Endothelial cell of umbilical vein (primary cell): ENCODE measurements around the gene MTMR3. TPM values are rescaled to one million over a fixed set of nuclear protein-coding genes. Genes with fewer than 3 reads are reported as not detected.

Experiments
- BruUV-seq: library from RNA; stranded (reverse); fragments of 400-500 nt; replicated peaks from 2 replicates; lab custom pipeline; 2021; lab: Mats Ljungman, UMichigan
- CTCF ChIA-PET: fragments of 300-600, 350-600 bp; sonication (Branson Sonifier 250); formaldehyde crosslinking; loops from one replicate; lab custom pipeline; 2021; ENCODE audit warnings: antibody characterized with exemption, inconsistent platforms; lab: Charles Lee
- POLR2A ChIA-PET: fragments of 300-600, 350-600 bp; sonication (Branson Sonifier 250); formaldehyde crosslinking; loops from one replicate; lab custom pipeline; 2021; ENCODE audit warnings: antibody characterized with exemption, inconsistent platforms; lab: Charles Lee
- DNase-seq: peaks from one replicate; pipeline ENCODE4 v3.0.0-alpha.2; 2011; ENCODE audit warnings: low read depth, low spot score
- FAIRE-seq: peaks from 2 replicates; lab custom pipeline; 2011; peaks lifted over from hg19 to GRCh38; lab: Jason Lieb, UNC
- H2AFZ ChIP-seq: 2 replicates; pipeline ENCODE4 v1.6.0; 2012; ENCODE audit warnings: low read depth, low read length, control low read depth, inconsistent platforms
- H3K27ac ChIP-seq: 2 replicates; pipeline ENCODE4 v1.5.1; 2011; ENCODE audit warnings: low read depth, mild to moderate bottlenecking, control low read depth, low read length, moderate library complexity; ENCODE audit not compliant: insufficient read depth
- H3K27me3 ChIP-seq, 2 experiments: 2 replicates each; pipeline versions ENCODE4 v1.6.0 to v1.6.1; 2011; ENCODE audit warnings: low read length in 2 of 2, mixed read lengths in 1 of 2; ENCODE audit not compliant: control insufficient read depth in 2 of 2, insufficient read depth in 2 of 2
- H3K36me3 ChIP-seq, 2 experiments: 2 replicates in 1 of 2; 3 replicates in 1 of 2; pipeline ENCODE4 v1.5.1; 2011; ENCODE audit warnings: low read length in 2 of 2, mild to moderate bottlenecking in 1 of 2, moderate library complexity in 1 of 2; ENCODE audit not compliant: control insufficient read depth in 2 of 2, insufficient read depth in 2 of 2; ENCODE audit errors: extremely low read depth in 1 of 2
- H3K4me1 ChIP-seq: 3 replicates; pipeline ENCODE4 v1.5.1; 2011; ENCODE audit warnings: mild to moderate bottlenecking, low read length; ENCODE audit not compliant: control insufficient read depth, insufficient read depth; ENCODE audit errors: extremely low read depth
- H3K4me2 ChIP-seq: 2 replicates; pipeline ENCODE4 v1.6.1; 2011; ENCODE audit warnings: low read length, control low read depth, mixed read lengths; ENCODE audit not compliant: insufficient read depth
- H3K4me3 ChIP-seq, 3 experiments: fragments of 200-600 bp in 1 of 3; sonication (generic), shearing (Covaris generic) in 1 of 3; replicated peaks in 1 of 3; 2 replicates each; pipeline ENCODE4 v1.5.1; 2011 to 2016; ENCODE audit warnings: control low read depth in 3 of 3, low read length in 3 of 3, mild to moderate bottlenecking in 2 of 3, inconsistent platforms in 1 of 3, low read depth in 1 of 3, moderate library complexity in 1 of 3; ENCODE audit not compliant: insufficient read depth in 1 of 3
- H3K79me2 ChIP-seq: 2 replicates; pipeline ENCODE4 v1.6.0; 2012; ENCODE audit warnings: low read length, inconsistent platforms; ENCODE audit not compliant: control insufficient read depth, insufficient read depth
- H3K9ac ChIP-seq: replicated peaks from 2 replicates; pipeline ENCODE3; 2011; ENCODE audit warnings: low read length, control low read depth; ENCODE audit not compliant: insufficient read depth; ENCODE audit errors: extremely low read depth
- H3K9me1 ChIP-seq: replicated peaks from 3 replicates; pipeline ENCODE4 v1.6.0; 2011; ENCODE audit warnings: mild to moderate bottlenecking, low read length; ENCODE audit not compliant: control insufficient read depth, insufficient read depth; ENCODE audit errors: extremely low read depth
- H3K9me3 ChIP-seq: replicated peaks from 2 replicates; pipeline ENCODE4 v1.5.1; 2012; ENCODE audit warnings: low read length, inconsistent platforms; ENCODE audit not compliant: control insufficient read depth, insufficient read depth
- H4K20me1 ChIP-seq: replicated peaks from 2 replicates; pipeline ENCODE3; 2011; ENCODE audit warnings: mild to moderate bottlenecking, low read length; ENCODE audit not compliant: control insufficient read depth, insufficient read depth; ENCODE audit errors: extremely low read depth
- EZH2 ChIP-seq: IDR thresholded peaks from 2 replicates; pipeline ENCODE4 v1.6.1; 2012; ENCODE audit warnings: borderline replicate concordance, low read depth, mild to moderate bottlenecking, moderate library complexity, low read length, inconsistent platforms; ENCODE audit not compliant: severe bottlenecking
- FOS ChIP-seq: IDR thresholded peaks from 2 replicates; pipeline ENCODE4 v1.6.1; 2011; ENCODE audit warnings: mild to moderate bottlenecking, low read length, moderate library complexity, borderline replicate concordance; ENCODE audit not compliant: insufficient read depth
- GATA2 ChIP-seq: IDR thresholded peaks from 2 replicates; pipeline ENCODE4 v1.7.0; 2011; ENCODE audit warnings: low read depth, mild to moderate bottlenecking, moderate library complexity, mixed read lengths, low read length; ENCODE audit not compliant: insufficient read length, insufficient read depth
- JUN ChIP-seq: IDR thresholded peaks from 2 replicates; pipeline ENCODE4 v1.6.1; 2011; ENCODE audit warnings: borderline replicate concordance, low read depth; ENCODE audit not compliant: insufficient read length, insufficient read depth
- MYC ChIP-seq: IDR thresholded peaks from one replicate; pipeline ENCODE4 v1.6.1; 2011; ENCODE audit warnings: mild to moderate bottlenecking, low read depth, low read length
- POLR2A ChIP-seq: IDR thresholded peaks from 2 replicates; pipeline ENCODE4 v1.6.1; 2012; ENCODE audit warnings: low read depth, mild to moderate bottlenecking, control low read depth, low read length
- POLR2AphosphoS5 ChIP-seq: IDR thresholded peaks from 2 replicates; pipeline ENCODE4 v1.6.1; 2012; ENCODE audit warnings: low read depth, mild to moderate bottlenecking, control low read depth, low read length, moderate library complexity; ENCODE audit not compliant: insufficient read depth
- dilution Hi-C: fragments of 300-500 bp; cut with MboI; formaldehyde crosslinking; loops from one replicate; pipeline ENCODE4 v1.15.0; 2019; ENCODE audit warnings: low sequenced_read_pairs; ENCODE audit not compliant: extremely low pct_ligation_motif_present
- intact Hi-C: fragments of 100-400 bp; cut with micrococcal nuclease; formaldehyde crosslinking; loops from one replicate; pipeline ENCODE4 v1.10.0; 2022
- polyA plus RNA-seq, 4 experiments: library from polyadenylated mRNA; depleted of rRNA in 3 of 4; stranded (reverse) in 3 of 4; unstranded in 1 of 4; fragments of >200 nt; gene quantifications; 2 replicates each; pipeline versions ENCODE4 v1.2.1 to v1.2.3, GENCODE V29; 2011 to 2012; ENCODE audit warnings: missing spikeins in 1 of 4
- total RNA-seq: library from RNA; stranded (reverse); gene quantifications from 2 replicates; pipeline ENCODE4 v1.2.3, GENCODE V29; 2021
- TF ChIP-seq, protein P1 (sequence below): IDR thresholded peaks from 2 replicates; pipeline ENCODE4 v1.6.1; 2011; ENCODE audit not compliant: insufficient read depth, insufficient read length
- TF ChIP-seq, protein P2 (sequence below), 2 donors: IDR thresholded peaks; 1 replicate in 1 of 2; 2 replicates in 1 of 2; pipeline ENCODE4 v1.5.1; 2011; ENCODE audit warnings: low read length in 2 of 2, mild to moderate bottlenecking in 2 of 2, moderate library complexity in 2 of 2, control low read depth in 1 of 2, inconsistent platforms in 1 of 2, low read depth in 1 of 2; ENCODE audit not compliant: insufficient read depth in 1 of 2; ENCODE audit errors: extremely low read depth in 1 of 2

The MTMR3 gene
- total and polyA plus RNA-seq, 2 donors (not counting 3 experiments of a cell fraction or from before 2014, with no cell fraction given): 30.1 to 36.5 TPM

DNA sequence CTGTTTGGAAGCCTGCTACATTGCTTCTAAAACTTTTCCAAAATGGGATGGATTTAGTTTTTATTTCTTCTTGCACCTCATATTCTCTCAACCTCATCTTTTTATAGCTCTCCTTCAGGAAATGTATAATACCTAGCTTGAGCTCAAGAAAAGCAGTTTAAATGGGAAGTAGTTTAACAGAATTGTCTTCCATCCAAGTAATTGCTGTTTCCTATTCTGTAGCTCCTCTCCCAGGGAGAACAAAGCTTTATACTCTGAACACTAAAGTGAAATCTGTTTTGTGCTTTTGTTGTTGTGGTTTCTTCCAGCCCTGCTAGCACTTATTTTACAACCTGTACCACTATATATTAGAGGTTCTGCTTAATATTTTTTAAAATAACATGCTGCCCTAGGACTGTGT lies 114.1 kb downstream of the MTMR3 start:
- no peak overlapping the region for H3K27ac ChIP-seq
- peaks cover 15% of the 10 kb centered on the region for H3K4me1 ChIP-seq
- no peak for FAIRE-seq
- POLR2A ChIA-PET: no interaction called here
- H3K9me3 ChIP-seq: no peaks in the 10 kb centered on the region
- no TSS peak for BruUV-seq
- dilution Hi-C loops: no loop called here
- no peaks in the 10 kb centered on the region for H3K27me3 ChIP-seq
- no peak for TF ChIP-seq EZH2
- no peak for TF ChIP-seq FOS
- no peak for TF ChIP-seq GATA2
- no peak for TF ChIP-seq POLR2AphosphoS5
- TF ChIP-seq, protein P1, sequence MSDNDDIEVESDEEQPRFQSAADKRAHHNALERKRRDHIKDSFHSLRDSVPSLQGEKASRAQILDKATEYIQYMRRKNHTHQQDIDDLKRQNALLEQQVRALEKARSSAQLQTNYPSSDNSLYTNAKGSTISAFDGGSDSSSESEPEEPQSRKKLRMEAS: no peak
- no peak for TF ChIP-seq MYC
- no peak for TF ChIP-seq POLR2A
- no peak for TF ChIP-seq JUN
- TF ChIP-seq, protein P2, sequence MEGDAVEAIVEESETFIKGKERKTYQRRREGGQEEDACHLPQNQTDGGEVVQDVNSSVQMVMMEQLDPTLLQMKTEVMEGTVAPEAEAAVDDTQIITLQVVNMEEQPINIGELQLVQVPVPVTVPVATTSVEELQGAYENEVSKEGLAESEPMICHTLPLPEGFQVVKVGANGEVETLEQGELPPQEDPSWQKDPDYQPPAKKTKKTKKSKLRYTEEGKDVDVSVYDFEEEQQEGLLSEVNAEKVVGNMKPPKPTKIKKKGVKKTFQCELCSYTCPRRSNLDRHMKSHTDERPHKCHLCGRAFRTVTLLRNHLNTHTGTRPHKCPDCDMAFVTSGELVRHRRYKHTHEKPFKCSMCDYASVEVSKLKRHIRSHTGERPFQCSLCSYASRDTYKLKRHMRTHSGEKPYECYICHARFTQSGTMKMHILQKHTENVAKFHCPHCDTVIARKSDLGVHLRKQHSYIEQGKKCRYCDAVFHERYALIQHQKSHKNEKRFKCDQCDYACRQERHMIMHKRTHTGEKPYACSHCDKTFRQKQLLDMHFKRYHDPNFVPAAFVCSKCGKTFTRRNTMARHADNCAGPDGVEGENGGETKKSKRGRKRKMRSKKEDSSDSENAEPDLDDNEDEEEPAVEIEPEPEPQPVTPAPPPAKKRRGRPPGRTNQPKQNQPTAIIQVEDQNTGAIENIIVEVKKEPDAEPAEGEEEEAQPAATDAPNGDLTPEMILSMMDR (IDR thresholded peaks at IDR 0.05; ENCODE audit: extremely low read depth in 1 of 2, insufficient read depth in 1 of 2, low read depth in 1 of 2, low read length in 2 of 2): no peak
- H3K36me3 ChIP-seq: no peaks in the 10 kb centered on the region
- H3K9ac ChIP-seq: no peak overlapping the region
- H3K4me2 ChIP-seq: no peak overlapping the region
- no peaks in the 10 kb centered on the region for H3K79me2 ChIP-seq
- H2AFZ ChIP-seq: no peak overlapping the region
- no peaks in the 10 kb centered on the region for H3K9me1 ChIP-seq
- CTCF ChIA-PET: interaction anchor here (0.7 to 3.4 kb wide), 6 partner anchors 8 to 114 kb away, joined by 3 to 22 read pairs (median 3); no protein-coding TSS in a partner anchor
- intact Hi-C loops: no loop called here
- no peak overlapping the region for H3K4me3 ChIP-seq
- peak; percentile 13 for DNase-seq
- H4K20me1 ChIP-seq: no peaks in the 10 kb centered on the region
